GM21447 (cell line): ENCODE data around the gene SCG2.
"Not testable (repeated sequence)": the region's sequence is repeated elsewhere in the genome, so short reads cannot be mapped to it uniquely, and the experiment has no call there.

Source experiments
- ATAC-seq: cut with Tn5 transposase; IDR thresholded peaks from one replicate; pipeline ENCODE4 v1.9.1; 2021; ENCODE audit not compliant: unreplicated experiment

The SCG2 gene

GRCh38 chr2:223613017-223613950 lies 11.1 kb upstream of the SCG2 start:
- ATAC-seq: no peak

GRCh38 chr2:223612501-223612900 lies 10.3 kb upstream of the SCG2 start:
- ATAC-seq: no peak

GRCh38 chr2:223611061-223611460 lies 8.9 kb upstream of the SCG2 start:
- ATAC-seq: no peak

GRCh38 chr2:223607476-223607875 lies 5.3 kb upstream of the SCG2 start:
- no peak for ATAC-seq

GRCh38 chr2:223606946-223607345 lies 4.8 kb upstream of the SCG2 start:
- ATAC-seq: no peak

GRCh38 chr2:223604231-223604630 lies 2.1 kb upstream of the SCG2 start:
- no peak for ATAC-seq

GRCh38 chr2:223602972-223603371 lies 811 bp upstream of the SCG2 start:
- ATAC-seq: no peak

GRCh38 chr2:223601018-223601417 lies 1.1 kb downstream of the SCG2 start:
- ATAC-seq: no peak

- no peak for ATAC-seq
Observed at GRCh38 chr2:223599640-223600380, 2.4 kb downstream of the SCG2 start.

GRCh38 chr2:223598994-223599639 lies 3.0 kb downstream of the SCG2 start:
- ATAC-seq: no peak

GRCh38 chr2:223597076-223597475 lies 5.1 kb downstream of the SCG2 start:
- no peak for ATAC-seq

- no peak for ATAC-seq
Observed at GRCh38 chr2:223596208-223596607, 6.0 kb downstream of the SCG2 start.

- no peak for ATAC-seq
Observed at GRCh38 chr2:223594831-223595230, 7.3 kb downstream of the SCG2 start.

GRCh38 chr2:223594259-223594658 lies 7.9 kb downstream of the SCG2 start:
- no peak for ATAC-seq

- ATAC-seq: not testable (repeated sequence)
Observed at GRCh38 chr2:223592689-223593088, 9.5 kb downstream of the SCG2 start.

GRCh38 chr2:223591596-223591995 lies 10.6 kb downstream of the SCG2 start:
- no peak for ATAC-seq

- no peak for ATAC-seq
Observed at GRCh38 chr2:223590964-223591363, 11.2 kb downstream of the SCG2 start.

GRCh38 chr2:223589901-223590300 lies 12.3 kb downstream of the SCG2 start:
- no peak for ATAC-seq

GRCh38 chr2:223588251-223588650 lies 13.9 kb downstream of the SCG2 start:
- no peak for ATAC-seq

GRCh38 chr2:223587301-223587700 lies 14.9 kb downstream of the SCG2 start:
- no peak for ATAC-seq

- ATAC-seq: no peak
Observed at GRCh38 chr2:223586261-223586660, 15.9 kb downstream of the SCG2 start.

GRCh38 chr2:223585666-223586065 lies 16.5 kb downstream of the SCG2 start:
- no peak for ATAC-seq
